Nephron progenitor cell (in vitro differentiated cells): ENCODE results near the gene ARPC2.

Experiments
- DNase-seq: peaks from one replicate; pipeline ENCODE4 v3.0.0; 2021
- H3K27ac Mint-ChIP-seq: 2 replicates; pipeline ENCODE4 v1.8.0; 2021; ENCODE audit warnings: mild to moderate bottlenecking, moderate library complexity, mixed read lengths
- H3K27me3 Mint-ChIP-seq: 2 replicates; pipeline ENCODE4 v1.8.0; 2021; ENCODE audit warnings: mild to moderate bottlenecking, low read depth, mixed read lengths; ENCODE audit not compliant: poor library complexity
- H3K36me3 Mint-ChIP-seq: 2 replicates; pipeline ENCODE4 v1.8.0; 2021; ENCODE audit warnings: low read depth, mixed read lengths
- H3K4me1 Mint-ChIP-seq: 2 replicates; pipeline ENCODE4 v1.8.0; 2021; ENCODE audit warnings: mixed read lengths
- H3K4me3 Mint-ChIP-seq: 2 replicates; pipeline ENCODE4 v1.8.0; 2021; ENCODE audit warnings: mild to moderate bottlenecking, moderate library complexity, mixed read lengths
- H3K9me3 Mint-ChIP-seq: 2 replicates; pipeline ENCODE4 v1.8.0; 2021; ENCODE audit warnings: mild to moderate bottlenecking, moderate library complexity, mixed read lengths
- CTCF ChIP-seq: fragments of 200-600 bp; sonication (generic); IDR thresholded peaks from 2 replicates; pipeline ENCODE4 v1.5.0; 2021; ENCODE audit warnings: antibody characterized with exemption

The ARPC2 gene

GRCh38 chr2:218266316-218266979 is 49.5 kb downstream of the ARPC2 start:
- Mint-ChIP-seq H3K4me1 (peaks cover 36% of the 10 kb centered on the region), H3K36me3 (peaks cover 28% of the 10 kb centered on the region), H3K27me3 (no peaks in the 10 kb centered on the region), H3K9me3 (no peaks in the 10 kb centered on the region), H3K4me3 (no peak overlapping the region), H3K27ac (no peak overlapping the region)
- no peak for TF ChIP-seq CTCF
- no peak for DNase-seq

GRCh38 chr2:218267259-218267658 is 50.3 kb downstream of the ARPC2 start:
- peak overlapping the region; percentile 55 for H3K4me3 Mint-ChIP-seq

GRCh38 chr2:218269900-218270720 is 53.1 kb downstream of the ARPC2 start, which contains the start of the genes AAMP and PNKD:
TSS of gene AAMP (minus strand) at chr2:218270137. CDS start at chr2:218270086, 51 bp downstream.
TSS of gene PNKD (plus strand) at chr2:218270519. CDS start at chr2:218270536, 17 bp downstream.
- Mint-ChIP-seq H3K27ac (peak within 1 kb of the TSS; percentile 78), H3K4me1 (peaks cover 34% of the 10 kb centered on the region), H3K9me3 (no peaks in the 10 kb centered on the region), H3K27me3 (no peaks in the 10 kb centered on the region), H3K36me3 (peaks cover 34% of the 10 kb centered on the region), H3K4me3 (peak within 1 kb of the TSS; percentile 89)
- DNase-seq: peak; percentile 100
- no peak for TF ChIP-seq CTCF

More at GRCh38 chr2:218267259-218267658, 50.3 kb downstream of the ARPC2 start:
- H3K9me3 Mint-ChIP-seq: no peaks in the 10 kb centered on the region
- no peaks in the 10 kb centered on the region for H3K27me3 Mint-ChIP-seq
- TF ChIP-seq CTCF: no peak
- no peak for DNase-seq
- H3K36me3 Mint-ChIP-seq: peaks cover 28% of the 10 kb centered on the region
- H3K27ac Mint-ChIP-seq: no peak overlapping the region
- H3K4me1 Mint-ChIP-seq: peaks cover 37% of the 10 kb centered on the region

GRCh38 chr2:218270721-218271486 is 53.9 kb downstream of the ARPC2 start:
- DNase-seq: no peak
- Mint-ChIP-seq H3K4me3 (peak overlapping the region; percentile 89), H3K36me3 (peaks cover 32% of the 10 kb centered on the region), H3K9me3 (no peaks in the 10 kb centered on the region), H3K27ac (peak overlapping the region; percentile 26), H3K4me1 (peaks cover 34% of the 10 kb centered on the region), H3K27me3 (no peaks in the 10 kb centered on the region)
- no peak for TF ChIP-seq CTCF

GRCh38 chr2:218271487-218271797 is 54.5 kb downstream of the ARPC2 start:
- H3K36me3 Mint-ChIP-seq: peaks cover 29% of the 10 kb centered on the region
- peaks cover 34% of the 10 kb centered on the region for H3K4me1 Mint-ChIP-seq
- no peak overlapping the region for H3K27ac Mint-ChIP-seq
- H3K4me3 Mint-ChIP-seq: peak overlapping the region; percentile 89
- H3K27me3 Mint-ChIP-seq: no peaks in the 10 kb centered on the region
- DNase-seq: no peak
- TF ChIP-seq CTCF: no peak
- no peaks in the 10 kb centered on the region for H3K9me3 Mint-ChIP-seq
